ENCODE measurements around the gene OXSM. TPM values are rescaled to one million over a fixed set of nuclear protein-coding genes. Genes with fewer than 3 reads are reported as not detected.

The OXSM gene
- total RNA-seq, 4 donors from 2014 or later: 5.0 to 13.5 (median 11.2) TPM

DNA sequence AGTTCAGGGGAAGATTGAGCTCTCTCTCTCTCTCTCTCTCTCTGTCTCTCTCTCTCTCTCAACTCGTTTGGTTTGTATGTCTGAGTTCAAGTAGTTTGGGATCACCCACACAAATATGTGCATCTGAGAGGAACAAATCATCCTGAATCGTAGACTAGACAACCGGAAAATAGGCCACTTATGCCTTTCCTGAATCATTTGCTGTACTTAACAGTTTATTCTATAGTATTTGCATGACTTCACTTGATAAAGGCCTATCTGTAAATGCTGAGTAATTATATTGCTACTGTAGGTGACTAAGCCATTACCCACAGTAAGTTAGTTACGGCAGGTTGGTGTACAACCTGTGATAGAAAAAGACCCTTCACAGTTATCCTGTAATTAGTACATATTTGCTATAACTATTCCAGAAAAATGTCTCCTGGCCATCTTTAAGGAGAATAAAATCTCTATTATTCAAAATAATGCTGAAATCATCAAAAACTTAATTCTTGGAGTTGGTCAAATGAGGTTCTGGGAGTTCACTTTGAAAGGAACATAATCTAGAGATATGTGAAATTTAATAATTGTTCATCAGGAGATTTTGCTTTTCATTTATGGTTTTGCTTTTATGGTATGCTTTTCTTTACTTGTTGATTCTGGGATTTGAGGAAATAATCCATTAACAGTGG, 31.1 kb downstream of the OXSM start:
- Histone ChIP-seq H3K4me3 (no peak overlapping the region), H3K36me3 (no peaks in the 10 kb centered on the region), H3K9me3 (no peaks in the 10 kb centered on the region), H3K27ac (no peak overlapping the region), H3K4me1 (peaks cover 0 to 21% (median 3%) of the 10 kb centered on the region in 4 donors), H3K27me3 (no peaks in the 10 kb centered on the region)
- in situ Hi-C loops (cut with MboI; ENCODE audit: low pct_ligation_motif_present in 1 of 4, low pct_unique_long_range_greater_than_20kb in 1 of 4, low sequenced_read_pairs in 3 of 4) (no loop called here), intact Hi-C loops (cut with DNase I; ENCODE audit: low total_unique reads) (no loop called here)
- WGBS, 2 donors (ENCODE audit: low coverage in 1 of 2): 72 to 84% methylated on average over 3 to 4 of the region's 4 CpGs
- TF ChIP-seq CTCF (IDR thresholded peaks at IDR 0.05) (no peak), POLR2A (IDR thresholded peaks at IDR 0.05) (no peak), EP300 (IDR thresholded peaks at IDR 0.05; ENCODE audit: low read depth) (no peak), POLR2AphosphoS5 (IDR thresholded peaks at IDR 0.05) (no peak)
- DNase-seq: no peak

DNA sequence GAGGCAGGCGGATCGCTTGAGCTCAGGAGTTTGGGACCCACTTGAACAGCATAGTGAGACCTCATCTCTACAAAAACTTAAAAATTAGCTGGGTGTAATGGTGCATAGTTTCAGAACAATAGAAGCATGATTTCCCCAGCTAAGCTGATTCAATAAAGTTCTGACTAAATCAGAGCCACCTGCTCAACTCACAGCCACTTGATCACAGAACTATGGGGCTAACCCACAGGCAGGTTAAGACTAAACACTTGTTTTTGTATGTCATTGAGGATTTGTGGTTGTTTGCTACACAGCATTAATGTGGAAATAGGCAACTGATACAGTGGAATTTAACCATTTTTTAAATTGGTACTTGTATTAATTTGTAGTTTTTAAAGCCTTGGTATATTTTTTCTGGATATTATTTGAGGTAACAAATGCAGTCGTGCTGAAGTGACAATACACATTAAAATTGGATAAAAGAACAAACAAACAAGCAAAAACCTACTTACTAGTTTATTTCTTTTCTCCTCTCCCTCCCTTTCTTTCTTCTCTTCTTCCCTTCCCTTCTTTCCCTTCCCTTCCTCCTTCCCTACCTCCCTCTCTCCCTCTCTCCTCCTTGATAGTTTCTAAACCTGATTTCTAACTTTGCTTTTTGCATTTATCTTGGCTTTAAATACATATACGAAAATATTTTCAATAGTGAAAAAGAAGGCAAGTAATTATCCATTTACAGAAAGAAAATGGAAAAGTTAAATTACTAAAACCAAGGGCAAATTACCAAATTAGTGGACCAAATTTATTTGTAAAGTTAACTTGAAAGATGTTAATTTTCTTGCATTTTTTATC, 32.1 kb downstream of the OXSM start:
- TF ChIP-seq CTCF (IDR thresholded peaks at IDR 0.05) (no peak), POLR2AphosphoS5 (IDR thresholded peaks at IDR 0.05) (no peak), POLR2A (IDR thresholded peaks at IDR 0.05) (no peak), EP300 (IDR thresholded peaks at IDR 0.05; ENCODE audit: low read depth) (no peak)
- 65 to 82% methylated on average over 4 of the region's 4 CpGs for WGBS, 2 donors (ENCODE audit: low coverage in 1 of 2)
- no peak for DNase-seq
- Histone ChIP-seq H3K36me3 (no peaks in the 10 kb centered on the region), H3K27me3 (no peaks in the 10 kb centered on the region), H3K9me3 (no peaks in the 10 kb centered on the region), H3K4me3 (no peak overlapping the region), H3K4me1 (peaks cover 0 to 19% (median 3%) of the 10 kb centered on the region in 4 donors), H3K27ac (no peak overlapping the region)
- intact Hi-C loops (cut with DNase I; ENCODE audit: low total_unique reads) (no loop called here), in situ Hi-C loops (cut with MboI; ENCODE audit: low pct_ligation_motif_present in 1 of 4, low pct_unique_long_range_greater_than_20kb in 1 of 4, low sequenced_read_pairs in 3 of 4) (no loop called here)

- Histone ChIP-seq H3K4me1 (peaks cover 0 to 13% (median 0%) of the 10 kb centered on the region in 4 donors), H3K4me3 (no peak overlapping the region), H3K27me3 (no peaks in the 10 kb centered on the region), H3K27ac (no peak overlapping the region), H3K9me3 (no peaks in the 10 kb centered on the region), H3K36me3 (no peaks in the 10 kb centered on the region)
- no peak for DNase-seq
- intact Hi-C loops (cut with DNase I; ENCODE audit: low total_unique reads) (no loop called here), in situ Hi-C loops (cut with MboI; ENCODE audit: low pct_ligation_motif_present in 1 of 4, low pct_unique_long_range_greater_than_20kb in 1 of 4, low sequenced_read_pairs in 3 of 4) (no loop called here)
- WGBS, 2 donors (ENCODE audit: low coverage in 1 of 2): 85% methylated on average over 3 of the region's 3 CpGs; no CpG with 5 or more reads in 1 of the 2 donors
- TF ChIP-seq EP300 (IDR thresholded peaks at IDR 0.05; ENCODE audit: low read depth) (no peak), POLR2A (IDR thresholded peaks at IDR 0.05) (no peak), POLR2AphosphoS5 (IDR thresholded peaks at IDR 0.05) (no peak), CTCF (IDR thresholded peaks at IDR 0.05) (no peak)
These were observed 33.4 kb downstream of the OXSM start for GRCh38 chr3:25823314-25823713.

GRCh38 chr3:25826510-25826909, 36.6 kb downstream of the OXSM start:
- intact Hi-C loops (cut with DNase I; ENCODE audit: low total_unique reads): no loop called here
- TF ChIP-seq POLR2AphosphoS5 (IDR thresholded peaks at IDR 0.05) (no peak), POLR2A (IDR thresholded peaks at IDR 0.05) (no peak), CTCF (IDR thresholded peaks at IDR 0.05) (no peak), EP300 (IDR thresholded peaks at IDR 0.05; ENCODE audit: low read depth) (no peak)
- Histone ChIP-seq H3K27ac (no peak overlapping the region), H3K9me3 (no peaks in the 10 kb centered on the region), H3K36me3 (no peaks in the 10 kb centered on the region), H3K27me3 (no peaks in the 10 kb centered on the region), H3K4me3 (no peak overlapping the region), H3K4me1 (peaks cover 0 to 6% (median 0%) of the 10 kb centered on the region in 4 donors)
- WGBS, 2 donors (ENCODE audit: low coverage in 1 of 2): 61 to 71% methylated on average over 2 of the region's 2 CpGs
- DNase-seq: no peak
- in situ Hi-C loops (cut with MboI; ENCODE audit: low pct_ligation_motif_present in 1 of 4, low pct_unique_long_range_greater_than_20kb in 1 of 4, low sequenced_read_pairs in 3 of 4): loop anchor here in 1 of 4 donors (25.0 kb wide), 1 partner anchor 886 kb away; no protein-coding TSS in a partner anchor
